Stimulated activated CD4-positive, alpha-beta T cell treated with anti-CD3 and anti-CD28 coated beads, Interleukin-4, amount 100 ng/mL, for 1 hour (primary cell): ENCODE measurements around the gene APIP.

Experiments
- DNase-seq: peaks from one replicate; pipeline ENCODE4 v3.0.0-alpha.2; 2020

Gene APIP

GRCh38 chr11:34886609-34887008, 29.6 kb downstream of the APIP start:
- no peak for DNase-seq

- DNase-seq = no peak
Measured at GRCh38 chr11:34881900-34882299, 34.3 kb downstream of the APIP start.

- DNase-seq = no peak
Measured at GRCh38 chr11:34877375-34877975, 38.7 kb downstream of the APIP start.

GRCh38 chr11:34874202-34874601, 42.0 kb downstream of the APIP start:
- no peak for DNase-seq

- DNase-seq = no peak
Measured at GRCh38 chr11:34870548-34871196, 45.5 kb downstream of the APIP start.

GRCh38 chr11:34869425-34869824, 46.8 kb downstream of the APIP start:
- DNase-seq = no peak

GRCh38 chr11:34866375-34866774, 49.8 kb downstream of the APIP start:
- no peak for DNase-seq

GRCh38 chr11:34865261-34865660, 50.9 kb downstream of the APIP start:
- no peak for DNase-seq

GRCh38 chr11:34864424-34864823, 51.8 kb downstream of the APIP start:
- no peak for DNase-seq

GRCh38 chr11:34863048-34863447, 53.1 kb downstream of the APIP start:
- no peak for DNase-seq

- DNase-seq = no peak
Measured at GRCh38 chr11:34860518-34860917, 55.7 kb downstream of the APIP start.

GRCh38 chr11:34860034-34860433, 56.1 kb downstream of the APIP start:
- no peak for DNase-seq

GRCh38 chr11:34859496-34859895, 56.7 kb downstream of the APIP start:
- no peak for DNase-seq

GRCh38 chr11:34857463-34857862, 58.7 kb downstream of the APIP start:
- DNase-seq = no peak

GRCh38 chr11:34856251-34856650, 59.9 kb downstream of the APIP start:
- no peak for DNase-seq

- no peak for DNase-seq
Measured at GRCh38 chr11:34855754-34856095, 60.5 kb downstream of the APIP start.

GRCh38 chr11:34855021-34855753, 61.0 kb downstream of the APIP start:
- no peak for DNase-seq

- DNase-seq = no peak
Measured at GRCh38 chr11:34851916-34852315, 64.3 kb downstream of the APIP start.

- DNase-seq = no peak
Measured at GRCh38 chr11:34850334-34850733, 65.8 kb downstream of the APIP start.

GRCh38 chr11:34846467-34846866, 69.7 kb downstream of the APIP start:
- no peak for DNase-seq

- no peak for DNase-seq
Measured at GRCh38 chr11:34844463-34845112, 71.6 kb downstream of the APIP start.

GRCh38 chr11:34843271-34843670, 72.9 kb downstream of the APIP start:
- no peak for DNase-seq

- DNase-seq = peak; percentile 3
Measured at GRCh38 chr11:34840736-34841386, 75.3 kb downstream of the APIP start.
